H9 (cell line): ENCODE measurements around the gene MRO. TPM values are rescaled to one million over a fixed set of nuclear protein-coding genes. Genes with fewer than 3 reads are reported as not detected.

ENCODE experiments used
- DNase-seq: peaks from one replicate; pipeline ENCODE4 v3.0.0-alpha.2; 2017
- H2AFZ ChIP-seq: one replicate; pipeline ENCODE4 v1.6.1; 2013; ENCODE audit warnings: mild to moderate bottlenecking, low read length, control low read depth, moderate library complexity
- H2AK5ac ChIP-seq: 2 replicates; pipeline ENCODE4 v1.6.1; 2013; ENCODE audit warnings: low read length, control low read depth, mixed read lengths; ENCODE audit not compliant: insufficient read length
- H2BK120ac ChIP-seq: one replicate; pipeline ENCODE4 v1.6.1; 2013; ENCODE audit warnings: low read depth, mild to moderate bottlenecking, low read length, control low read depth, inconsistent platforms; ENCODE audit not compliant: poor library complexity, severe bottlenecking
- H2BK12ac ChIP-seq: 2 replicates; pipeline ENCODE4 v1.6.1; 2013; ENCODE audit warnings: low read length, control low read depth, mixed read lengths, low read depth; ENCODE audit not compliant: insufficient read length
- H2BK15ac ChIP-seq: 2 replicates; pipeline ENCODE4 v1.6.1; 2013; ENCODE audit warnings: low read depth, low read length, control low read depth
- H2BK20ac ChIP-seq: one replicate; pipeline ENCODE4 v1.6.1; 2013; ENCODE audit warnings: low read depth, mild to moderate bottlenecking, low read length, control low read depth, inconsistent platforms; ENCODE audit not compliant: poor library complexity, severe bottlenecking
- H2BK5ac ChIP-seq: 2 replicates; pipeline ENCODE4 v1.6.1; 2013; ENCODE audit warnings: low read length, control low read depth, mixed read lengths; ENCODE audit not compliant: insufficient read length
- H3K14ac ChIP-seq: 2 replicates; pipeline ENCODE4 v1.6.1; 2013; ENCODE audit warnings: low read length, control low read depth; ENCODE audit not compliant: insufficient read depth
- H3K18ac ChIP-seq: 2 replicates; pipeline ENCODE4 v1.6.1; 2013; ENCODE audit warnings: low read depth, mild to moderate bottlenecking, mixed read lengths, low read length, control low read depth; ENCODE audit not compliant: insufficient read length
- H3K23ac ChIP-seq: 2 replicates; pipeline ENCODE4 v1.6.1; 2013; ENCODE audit warnings: low read length, control low read depth, mixed read lengths, low read depth; ENCODE audit not compliant: insufficient read length
- H3K23me2 ChIP-seq: 2 replicates; pipeline ENCODE4 v1.6.1; 2013; ENCODE audit warnings: low read depth, mild to moderate bottlenecking, mixed read lengths, low read length, control low read depth; ENCODE audit not compliant: insufficient read length, poor library complexity, severe bottlenecking
- H3K27ac ChIP-seq: 2 replicates; pipeline ENCODE4 v1.5.1; 2013; ENCODE audit warnings: low read length, control low read depth, mixed read lengths, low read depth; ENCODE audit not compliant: insufficient read length
- H3K27me3 ChIP-seq: 2 replicates; pipeline ENCODE4 v1.6.1; 2013; ENCODE audit warnings: low read length, control low read depth, inconsistent platforms; ENCODE audit not compliant: insufficient read depth
- H3K4ac ChIP-seq: 2 replicates; pipeline ENCODE4 v1.6.1; 2013; ENCODE audit warnings: low read depth, mild to moderate bottlenecking, control low read depth, inconsistent platforms, low read length, moderate library complexity
- H3K4me1 ChIP-seq: 2 replicates; pipeline ENCODE4 v1.6.1; 2013; ENCODE audit warnings: low read length, control low read depth, inconsistent platforms; ENCODE audit not compliant: insufficient read depth
- H3K4me2 ChIP-seq: 2 replicates; pipeline ENCODE4 v1.6.1; 2013; ENCODE audit warnings: low read length, control low read depth, mixed read lengths; ENCODE audit not compliant: insufficient read length, insufficient read depth
- H3K56ac ChIP-seq: 2 replicates; pipeline ENCODE4 v1.6.1; 2013; ENCODE audit warnings: low read depth, mild to moderate bottlenecking, mixed read lengths, low read length, control low read depth; ENCODE audit not compliant: insufficient read length
- H3K79me1 ChIP-seq: 2 replicates; pipeline ENCODE4 v1.6.1; 2013; ENCODE audit warnings: low read depth, mild to moderate bottlenecking, moderate library complexity, low read length, control low read depth, inconsistent platforms; ENCODE audit not compliant: insufficient read depth, poor library complexity, severe bottlenecking
- H3K79me2 ChIP-seq: 2 replicates; pipeline ENCODE4 v1.6.1; 2013; ENCODE audit warnings: low read length, control low read depth, inconsistent platforms; ENCODE audit not compliant: insufficient read depth
- H3K9ac ChIP-seq: 2 replicates; pipeline ENCODE4 v1.6.1; 2013; ENCODE audit warnings: low read length, control low read depth, mixed read lengths; ENCODE audit not compliant: insufficient read length; ENCODE audit errors: extremely low read depth
- H3K9me3 ChIP-seq: one replicate; pipeline ENCODE4 v1.6.1; 2013; ENCODE audit warnings: low read depth, low read length, inconsistent platforms; ENCODE audit not compliant: control insufficient read depth
- H3T11ph ChIP-seq: one replicate; pipeline ENCODE4 v1.6.1; 2013; ENCODE audit warnings: mild to moderate bottlenecking, low read length, control low read depth, inconsistent platforms
- H4K20me1 ChIP-seq: one replicate; pipeline ENCODE4 v1.6.1; 2013; ENCODE audit not compliant: control insufficient read depth, insufficient read length, insufficient read depth
- H4K5ac ChIP-seq: 2 replicates; pipeline ENCODE4 v1.6.1; 2013; ENCODE audit warnings: low read depth, mild to moderate bottlenecking, mixed read lengths, low read length, control low read depth; ENCODE audit not compliant: insufficient read length
- H4K8ac ChIP-seq: replicated peaks from 2 replicates; pipeline ENCODE4 v1.6.1; 2013; ENCODE audit warnings: low read length, control low read depth, mixed read lengths, low read depth; ENCODE audit not compliant: insufficient read length
- H4K91ac ChIP-seq: 2 replicates; pipeline ENCODE4 v1.6.1; 2013; ENCODE audit warnings: low read depth, mild to moderate bottlenecking, moderate library complexity, mixed read lengths, low read length, control low read depth; ENCODE audit not compliant: insufficient read length
- H3K27ac Mint-ChIP-seq, 3 experiments: 2 replicates in 2 of 3; 3 replicates in 1 of 3; pipeline ENCODE4 v1.8.0; 2020 to 2021; ENCODE audit warnings: mixed read lengths in 3 of 3, mild to moderate bottlenecking in 1 of 3, moderate library complexity in 1 of 3
- H3K27me3 Mint-ChIP-seq: 2 replicates; pipeline ENCODE4 v1.8.0; 2021; ENCODE audit warnings: low read depth, mild to moderate bottlenecking, moderate library complexity, mixed read lengths
- H3K36me3 Mint-ChIP-seq, 3 experiments: 2 replicates in 2 of 3; 3 replicates in 1 of 3; pipeline ENCODE4 v1.8.0; 2020 to 2021; ENCODE audit warnings: low read depth in 3 of 3, mixed read lengths in 3 of 3; ENCODE audit not compliant: insufficient read depth in 1 of 3
- H3K4me1 Mint-ChIP-seq, 2 experiments: 2 replicates each; pipeline ENCODE4 v1.8.0; 2020; ENCODE audit warnings: mixed read lengths in 2 of 2
- H3K4me3 Mint-ChIP-seq, 2 experiments: 2 replicates in 1 of 2; 3 replicates in 1 of 2; pipeline ENCODE4 v1.8.0; 2020 to 2021; ENCODE audit warnings: mild to moderate bottlenecking in 2 of 2, mixed read lengths in 2 of 2, moderate library complexity in 1 of 2
- H3K9me3 Mint-ChIP-seq, 2 experiments: 2 replicates in 1 of 2; 3 replicates in 1 of 2; pipeline ENCODE4 v1.8.0; 2020; ENCODE audit warnings: mild to moderate bottlenecking in 2 of 2, mixed read lengths in 2 of 2, moderate library complexity in 1 of 2
- WGBS: extraction: QIAGEN DNeasy Blood & Tissue Kit; methylation state at CpG from one replicate; pipeline ENCODE4 v1.1.7; 2013; ENCODE audit warnings: missing lambda C conversion rate, low lambda C conversion rate, mixed read lengths; ENCODE audit not compliant: insufficient read length; ENCODE audit errors: extremely low coverage; 5-methylcytosine and 5-hydroxymethylcytosine counted together
- total RNA-seq: library from RNA; stranded (reverse); gene quantifications from 2 replicates; pipeline ENCODE4 v1.2.1, GENCODE V29; 2021
- TF ChIP-seq, protein P1 (sequence below): fragments of 200-600 bp; sonication (generic); conservative IDR thresholded peaks from 3 replicates; pipeline ENCODE4 v1.8.0; 2021; ENCODE audit warnings: antibody characterized with exemption, mild to moderate bottlenecking

Gene MRO
- total RNA-seq, 1 experiment from 2014 or later, result 0.57 TPM

DNA sequence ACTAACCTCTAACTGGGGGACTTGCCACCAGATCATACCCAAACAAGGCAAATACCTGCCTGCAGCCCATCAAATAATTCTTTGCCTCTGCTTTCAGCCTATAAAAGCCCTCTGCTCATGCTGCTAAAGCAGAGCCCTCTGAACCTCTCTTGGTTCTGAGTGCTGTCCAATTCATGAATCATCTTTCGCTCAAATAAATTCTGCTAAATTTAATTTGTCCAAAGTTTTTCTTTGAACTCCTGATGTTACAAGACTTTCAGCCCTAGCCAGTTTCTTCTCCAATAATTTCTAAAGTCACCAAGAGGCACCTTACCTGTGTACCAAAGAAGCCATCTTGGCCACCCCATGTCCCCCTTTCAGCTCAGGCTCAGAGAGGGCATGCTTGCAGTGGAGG lies 72.0 kb downstream of the MRO start:
- H3K14ac ChIP-seq, result peak overlapping the region; percentile 49
- no peak overlapping the region for H2BK120ac ChIP-seq
- Mint-ChIP-seq H3K4me1 (peaks cover 36 to 38% of the 10 kb centered on the region in 2 experiments), H3K4me3 (no peak overlapping the region), H3K27ac (peak overlapping the region in 1 of 3 experiments; percentile 81; a peak in 3 of 7 replicates), H3K9me3 (peaks cover 3 to 6% of the 10 kb centered on the region in 2 experiments; a peak in 4 of 5 replicates), H3K27me3 (peaks cover 11% of the 10 kb centered on the region), H3K36me3 (peaks cover 5 to 7% (median 5%) of the 10 kb centered on the region in 3 experiments; a peak in 4 of 7 replicates)
- H3K56ac ChIP-seq, result no peak overlapping the region
- no peak for DNase-seq
- H3K27ac ChIP-seq, result no peak overlapping the region
- H3K4me2 ChIP-seq, result no peak overlapping the region
- H4K91ac ChIP-seq, result peak overlapping the region; percentile 26
- H3K23ac ChIP-seq, result no peak overlapping the region
- no peak overlapping the region for H3K9ac ChIP-seq
- H2BK15ac ChIP-seq, result no peak overlapping the region
- no peak overlapping the region for H2AFZ ChIP-seq
- H2BK12ac ChIP-seq, result no peak overlapping the region
- no peak overlapping the region for H4K8ac ChIP-seq
- H4K20me1 ChIP-seq, result no peaks in the 10 kb centered on the region
- H4K5ac ChIP-seq, result no peak overlapping the region
- WGBS, result no CpG with 5 or more reads among the region's 1 CpG
- no peaks in the 10 kb centered on the region for H3K9me3 ChIP-seq
- no peak overlapping the region for H2BK20ac ChIP-seq
- peaks cover 8% of the 10 kb centered on the region; the same call in 1 of the 2 replicates for H3K4me1 ChIP-seq
- H3T11ph ChIP-seq, result no peak overlapping the region
- H3K18ac ChIP-seq, result no peak overlapping the region
- no peak overlapping the region for H3K4ac ChIP-seq
- H3K23me2 ChIP-seq, result no peaks in the 10 kb centered on the region
- H3K79me1 ChIP-seq, result no peaks in the 10 kb centered on the region
- no peaks in the 10 kb centered on the region for H3K79me2 ChIP-seq
- H2BK5ac ChIP-seq, result no peak overlapping the region
- TF ChIP-seq, protein P1, sequence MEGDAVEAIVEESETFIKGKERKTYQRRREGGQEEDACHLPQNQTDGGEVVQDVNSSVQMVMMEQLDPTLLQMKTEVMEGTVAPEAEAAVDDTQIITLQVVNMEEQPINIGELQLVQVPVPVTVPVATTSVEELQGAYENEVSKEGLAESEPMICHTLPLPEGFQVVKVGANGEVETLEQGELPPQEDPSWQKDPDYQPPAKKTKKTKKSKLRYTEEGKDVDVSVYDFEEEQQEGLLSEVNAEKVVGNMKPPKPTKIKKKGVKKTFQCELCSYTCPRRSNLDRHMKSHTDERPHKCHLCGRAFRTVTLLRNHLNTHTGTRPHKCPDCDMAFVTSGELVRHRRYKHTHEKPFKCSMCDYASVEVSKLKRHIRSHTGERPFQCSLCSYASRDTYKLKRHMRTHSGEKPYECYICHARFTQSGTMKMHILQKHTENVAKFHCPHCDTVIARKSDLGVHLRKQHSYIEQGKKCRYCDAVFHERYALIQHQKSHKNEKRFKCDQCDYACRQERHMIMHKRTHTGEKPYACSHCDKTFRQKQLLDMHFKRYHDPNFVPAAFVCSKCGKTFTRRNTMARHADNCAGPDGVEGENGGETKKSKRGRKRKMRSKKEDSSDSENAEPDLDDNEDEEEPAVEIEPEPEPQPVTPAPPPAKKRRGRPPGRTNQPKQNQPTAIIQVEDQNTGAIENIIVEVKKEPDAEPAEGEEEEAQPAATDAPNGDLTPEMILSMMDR, result no peak
- H3K27me3 ChIP-seq, result no peaks in the 10 kb centered on the region
- no peak overlapping the region for H2AK5ac ChIP-seq
